NT2/D1 (cell line): Measurements from ENCODE around the gene ATXN1.

Source experiments
- SUZ12 ChIP-seq: IDR thresholded peaks from 2 replicates; pipeline ENCODE4 v1.6.1; 2011; ENCODE audit not compliant: insufficient read length, insufficient read depth; ENCODE audit errors: extremely low read depth
- ZNF274 ChIP-seq: IDR thresholded peaks from 2 replicates; pipeline ENCODE4 v1.6.1; 2011; ENCODE audit warnings: mild to moderate bottlenecking, low read depth, low read length

DNA sequence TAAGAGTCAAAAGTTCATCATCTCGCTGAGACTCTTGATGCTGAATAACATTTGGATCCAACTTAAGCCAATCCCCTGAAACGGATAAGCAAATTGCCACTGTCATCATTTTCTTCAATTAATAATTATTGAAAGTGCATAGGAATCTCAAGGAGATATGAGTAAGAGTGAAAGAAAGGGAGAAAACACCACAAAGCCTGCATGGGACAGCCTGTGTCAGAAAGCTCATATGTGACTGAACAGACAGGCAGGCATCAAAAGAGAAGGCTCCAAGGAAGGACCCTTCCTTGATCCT lies 13.3 kb downstream of the ATXN1 start:
- TF ChIP-seq SUZ12 (no peak), ZNF274 (no peak)
